HCT116 (cell line): ENCODE measurements around the gene STMND1. TPM values are rescaled to one million over a fixed set of nuclear protein-coding genes. Genes with fewer than 3 reads are reported as not detected.

ENCODE experiments used
- ATAC-seq: fragments of 200-7000 bp; cut with Tn5 transposase; 2 replicates; pipeline ENCODE4 v1.9.1; 2020; ENCODE audit warnings: mild to moderate bottlenecking, moderate library complexity
- BruUV-seq: library from RNA; stranded (reverse); fragments of 400-500 nt; replicated peaks from 2 replicates; lab custom pipeline; 2021; lab: Mats Ljungman, UMichigan
- CTCF ChIA-PET: fragments of 300-600 bp; sonication (Branson Sonifier 250); formaldehyde crosslinking; loops from one replicate; lab custom pipeline; 2021; ENCODE audit warnings: antibody characterized with exemption; lab: Charles Lee
- POLR2A ChIA-PET: fragments of 300-600, 350-600 bp; sonication (Branson Sonifier 250); formaldehyde crosslinking; loops from one replicate; lab custom pipeline; 2021; ENCODE audit warnings: antibody characterized with exemption; lab: Charles Lee
- RAD21 ChIA-PET, 2 experiments: fragments of 300-600 bp; sonication (Branson Sonifier 250); formaldehyde crosslinking; loops; one replicate each; lab custom pipeline; 2023; ENCODE audit warnings: low total read pairs in 2 of 2; ENCODE audit not compliant: uncharacterized antibody in 2 of 2, unreplicated experiment in 2 of 2, low non-redundant PET in 1 of 2; lab: Charles Lee
- DNase-seq: peaks from one replicate; pipeline ENCODE4 v3.0.0-alpha.2; 2010; ENCODE audit warnings: low read depth, low spot score
- H2AFZ ChIP-seq: fragments of 200-600 bp; shearing (Covaris generic), sonication (generic); 2 replicates; pipeline ENCODE4 v1.6.1; 2017; ENCODE audit warnings: low read depth, mixed run types, mixed read lengths, antibody characterized with exemption, low read length; ENCODE audit not compliant: poor library complexity, severe bottlenecking
- H3K27ac ChIP-seq: 2 replicates; pipeline ENCODE4 v1.5.1; 2012; ENCODE audit warnings: low read depth, low read length
- H3K27me3 ChIP-seq: fragments of 200-600 bp; sonication (generic); 2 replicates; pipeline ENCODE4 v1.6.1; 2016; ENCODE audit warnings: mixed run types, low read length, mixed read lengths; ENCODE audit not compliant: insufficient read depth
- H3K36me3 ChIP-seq, 2 experiments: fragments of 200-500 bp in 1 of 2; fragments of 200-600 bp in 1 of 2; sonication (Bioruptor generic) in 1 of 2; sonication (generic) in 1 of 2; 2 replicates each; pipeline versions ENCODE4 v1.5.1 to v1.6.1; 2014 to 2016; ENCODE audit warnings: low read length in 2 of 2, inconsistent platforms in 1 of 2, mixed read lengths in 1 of 2, mixed run types in 1 of 2; ENCODE audit not compliant: insufficient read depth in 2 of 2, control insufficient read depth in 1 of 2
- H3K4me1 ChIP-seq, 2 experiments: fragments of 200-600 bp in 1 of 2; sonication (generic) in 1 of 2; 2 replicates each; pipeline versions ENCODE4 v1.5.1 to v1.6.1; 2012 to 2017; ENCODE audit warnings: low read length in 2 of 2, inconsistent platforms in 1 of 2, mild to moderate bottlenecking in 1 of 2, mixed read lengths in 1 of 2, mixed run types in 1 of 2, moderate library complexity in 1 of 2; ENCODE audit not compliant: insufficient read depth in 2 of 2, control insufficient read depth in 1 of 2
- H3K4me2 ChIP-seq: fragments of 200-600 bp; sonication (generic); 2 replicates; pipeline ENCODE4 v1.6.1; 2017; ENCODE audit warnings: mixed run types, low read length, mixed read lengths
- H3K4me3 ChIP-seq, 2 experiments: fragments of 200-600 bp in 1 of 2; sonication (generic) in 1 of 2; replicated peaks in 1 of 2; 2 replicates each; pipeline ENCODE4 v1.5.1; 2011 to 2016; ENCODE audit warnings: low read length in 2 of 2, control low read depth in 1 of 2, low read depth in 1 of 2, mild to moderate bottlenecking in 1 of 2, mixed read lengths in 1 of 2, mixed run types in 1 of 2
- H3K79me2 ChIP-seq: fragments of 200-600 bp; sonication (generic); 2 replicates; pipeline ENCODE4 v1.6.1; 2017; ENCODE audit warnings: mild to moderate bottlenecking, mixed run types, low read length, moderate library complexity, mixed read lengths; ENCODE audit not compliant: insufficient read depth
- H3K9ac ChIP-seq: fragments of 200-600 bp; sonication (generic); 2 replicates; pipeline ENCODE4 v1.6.1; 2016; ENCODE audit warnings: low read length, mixed read lengths
- H3K9me2 ChIP-seq: fragments of 200-600 bp; sonication (generic), shearing (Covaris generic); 2 replicates; pipeline ENCODE4 v1.6.1; 2017; ENCODE audit warnings: mixed run types, mild to moderate bottlenecking, moderate library complexity; ENCODE audit not compliant: insufficient read depth
- H3K9me3 ChIP-seq, 2 experiments: fragments of 200-500 bp in 1 of 2; fragments of 200-600 bp in 1 of 2; sonication (Bioruptor generic) in 1 of 2; sonication (generic) in 1 of 2; 2 replicates each; pipeline ENCODE4 v1.6.1; 2014 to 2017; ENCODE audit warnings: low read length in 2 of 2, mixed read lengths in 2 of 2, inconsistent platforms in 1 of 2, low read depth in 1 of 2, mild to moderate bottlenecking in 1 of 2, mixed run types in 1 of 2, moderate library complexity in 1 of 2; ENCODE audit not compliant: control insufficient read depth in 1 of 2, insufficient read depth in 1 of 2
- H4K20me1 ChIP-seq: fragments of 200-600 bp; sonication (generic), shearing (Covaris generic); 2 replicates; pipeline ENCODE4 v1.6.1; 2017; ENCODE audit warnings: mixed run types, mild to moderate bottlenecking, moderate library complexity; ENCODE audit not compliant: insufficient read depth
- ATF3 ChIP-seq: IDR thresholded peaks from 2 replicates; pipeline ENCODE4 v1.6.1; 2012
- CBX3 ChIP-seq: IDR thresholded peaks from 2 replicates; pipeline ENCODE4 v1.6.1; 2012; ENCODE audit warnings: low read depth
- CEBPB ChIP-seq: IDR thresholded peaks from 2 replicates; pipeline ENCODE4 v1.6.1; 2012; ENCODE audit warnings: low read depth
- EGR1 ChIP-seq: IDR thresholded peaks from 2 replicates; pipeline ENCODE4 v1.6.1; 2012; ENCODE audit warnings: low read depth
- ELF1 ChIP-seq: IDR thresholded peaks from 2 replicates; pipeline ENCODE4 v1.6.1; 2012; ENCODE audit warnings: low read depth, borderline replicate concordance
- EZH2 ChIP-seq: fragments of 200-600 bp; sonication (generic); IDR thresholded peaks from 2 replicates; pipeline ENCODE4 v1.6.1; 2017; ENCODE audit warnings: antibody characterized with exemption, mixed run types
- FOSL1 ChIP-seq: IDR thresholded peaks from 2 replicates; pipeline ENCODE4 v1.6.1; 2012; ENCODE audit warnings: low read depth
- POLR2A ChIP-seq: IDR thresholded peaks from 2 replicates; pipeline ENCODE4 v1.7.0; 2011; ENCODE audit warnings: borderline replicate concordance; ENCODE audit not compliant: insufficient read depth, insufficient read length; ENCODE audit errors: extremely low read depth
- POLR2AphosphoS5 ChIP-seq: IDR thresholded peaks from 2 replicates; pipeline ENCODE4 v1.6.1; 2011; ENCODE audit warnings: mild to moderate bottlenecking, low read depth, low read length, moderate library complexity
- RAD21 ChIP-seq: IDR thresholded peaks from 2 replicates; pipeline ENCODE4 v1.6.1; 2012; ENCODE audit warnings: low read depth, mild to moderate bottlenecking
- SIN3A ChIP-seq: IDR thresholded peaks from 2 replicates; pipeline ENCODE4 v1.6.1; 2012; ENCODE audit warnings: low read depth
- SP1 ChIP-seq: IDR thresholded peaks from 2 replicates; pipeline ENCODE4 v1.6.1; 2012; ENCODE audit warnings: low read depth
- SRF ChIP-seq: IDR thresholded peaks from 2 replicates; pipeline ENCODE4 v1.6.1; 2012; ENCODE audit warnings: low read depth
- TCF7L2 ChIP-seq: IDR thresholded peaks from 2 replicates; pipeline ENCODE4 v1.7.0; 2011; ENCODE audit warnings: borderline replicate concordance, inconsistent platforms; ENCODE audit not compliant: insufficient read depth, insufficient read length; ENCODE audit errors: extremely low read depth
- YY1 ChIP-seq: IDR thresholded peaks from 2 replicates; pipeline ENCODE4 v1.6.1; 2011; ENCODE audit warnings: low read length, low read depth, moderate library complexity, mild to moderate bottlenecking; ENCODE audit not compliant: insufficient replicate concordance; ENCODE audit errors: extremely low read depth
- ZBTB33 ChIP-seq: IDR thresholded peaks from 2 replicates; pipeline ENCODE4 v1.6.1; 2011; ENCODE audit warnings: mild to moderate bottlenecking, low read length, moderate library complexity; ENCODE audit not compliant: insufficient replicate concordance; ENCODE audit errors: extremely low read depth
- ZFX ChIP-seq: fragments of 450-650 bp; IDR thresholded peaks from 2 replicates; pipeline ENCODE4 v1.6.1; 2017
- ZNF274 ChIP-seq: fragments of 200-500 bp; sonication (Bioruptor generic); IDR thresholded peaks from 2 replicates; pipeline ENCODE4 v1.6.1; 2014; ENCODE audit warnings: mild to moderate bottlenecking, low read depth, low read length, inconsistent platforms
- intact Hi-C: fragments of 100-400 bp; cut with micrococcal nuclease; formaldehyde crosslinking; loops from 2 replicates; pipeline ENCODE4 v1.10.0; 2022
- total RNA-seq: library from RNA; stranded (reverse); gene quantifications from one replicate; pipeline ENCODE4 v1.2.1, GENCODE V29; 2021; ENCODE audit not compliant: unreplicated experiment

STMND1 gene
- total RNA-seq, 1 experiment from 2014 or later: not detected

GRCh38 chr6:17099401-17100059 is 2.3 kb upstream of the STMND1 start (continued):
- TF ChIP-seq SRF (no peak), SIN3A (no peak), ATF3 (no peak), FOSL1 (no peak), POLR2A (no peak)

- no TSS peak for BruUV-seq
- TF ChIP-seq POLR2A: no peak
- TF ChIP-seq SRF: no peak
- TF ChIP-seq SP1: no peak
- no peak for TF ChIP-seq RAD21
- no peak for TF ChIP-seq POLR2AphosphoS5
- no peak for TF ChIP-seq ZFX
- no peak for TF ChIP-seq ZNF274
- no peak for TF ChIP-seq CEBPB
- TF ChIP-seq ATF3: no peak
- no peak for TF ChIP-seq ELF1
- TF ChIP-seq CBX3: no peak
- no peak for TF ChIP-seq EGR1
- no peak for TF ChIP-seq YY1
- TF ChIP-seq ZBTB33: no peak
- TF ChIP-seq TCF7L2: no peak
- TF ChIP-seq EZH2: no peak
- no peak for TF ChIP-seq SIN3A
- TF ChIP-seq, all 23 proteins: peak for 0
- no peak overlapping the region for H3K9ac ChIP-seq
- DNase-seq (no peak), ATAC-seq (no peak)
- ChIA-PET POLR2A (no interaction called here), CTCF (interaction anchor here (1.4 kb wide), 1 partner anchor 10 kb away, joined by 3 read pairs; no protein-coding TSS in a partner anchor), RAD21 (no interaction called here)
- H3K36me3 ChIP-seq: no peaks in the 10 kb centered on the region
- no peaks in the 10 kb centered on the region for H3K4me1 ChIP-seq
- no peaks in the 10 kb centered on the region for H4K20me1 ChIP-seq
- no peak overlapping the region for H3K27ac ChIP-seq
- H3K9me3 ChIP-seq: no peaks in the 10 kb centered on the region
- H3K27me3 ChIP-seq: no peaks in the 10 kb centered on the region
- H2AFZ ChIP-seq: no peak overlapping the region
- H3K79me2 ChIP-seq: no peaks in the 10 kb centered on the region
- H3K9me2 ChIP-seq: no peaks in the 10 kb centered on the region
- no peak overlapping the region for H3K4me3 ChIP-seq
- intact Hi-C loops: no loop called here
- no peak overlapping the region for H3K4me2 ChIP-seq
These were observed 1.0 kb upstream of the STMND1 start for GRCh38 chr6:17100806-17101205.
